Adrenal gland (tissue), 5 donors: ENCODE data around the gene AFDN.

Source experiments
- CTCF ChIP-seq, 6 experiments: fragments of 450-650 bp in 4 of 6; fragments of 200-600 bp in 2 of 6; sonication (generic) in 1 of 6; IDR thresholded peaks; 1 replicate in 5 of 6; 2 replicates in 1 of 6; pipeline versions ENCODE4 v1.5.1 to v1.8.0; 2016 to 2021; ENCODE audit warnings: antibody characterized with exemption in 6 of 6, mild to moderate bottlenecking in 2 of 6, moderate library complexity in 1 of 6
- POLR2A ChIP-seq, 2 donors: fragments of 450-650 bp; IDR thresholded peaks; one replicate each; pipeline ENCODE4 v1.6.1; 2017; ENCODE audit warnings: antibody characterized with exemption in 2 of 2, mild to moderate bottlenecking in 2 of 2, moderate library complexity in 1 of 2
- donor health status: DM: no; HTN: no; CAD: no.

- TF ChIP-seq CTCF (IDR thresholded peaks at IDR 0.05): no peak
- no peak for TF ChIP-seq POLR2A (IDR thresholded peaks at IDR 0.05)
Observed at GRCh38 chr6:167973148-167973885, 146.6 kb downstream of the AFDN start.
